ENCODE measurements around the gene HOXB8.

The HOXB8 gene

DNA sequence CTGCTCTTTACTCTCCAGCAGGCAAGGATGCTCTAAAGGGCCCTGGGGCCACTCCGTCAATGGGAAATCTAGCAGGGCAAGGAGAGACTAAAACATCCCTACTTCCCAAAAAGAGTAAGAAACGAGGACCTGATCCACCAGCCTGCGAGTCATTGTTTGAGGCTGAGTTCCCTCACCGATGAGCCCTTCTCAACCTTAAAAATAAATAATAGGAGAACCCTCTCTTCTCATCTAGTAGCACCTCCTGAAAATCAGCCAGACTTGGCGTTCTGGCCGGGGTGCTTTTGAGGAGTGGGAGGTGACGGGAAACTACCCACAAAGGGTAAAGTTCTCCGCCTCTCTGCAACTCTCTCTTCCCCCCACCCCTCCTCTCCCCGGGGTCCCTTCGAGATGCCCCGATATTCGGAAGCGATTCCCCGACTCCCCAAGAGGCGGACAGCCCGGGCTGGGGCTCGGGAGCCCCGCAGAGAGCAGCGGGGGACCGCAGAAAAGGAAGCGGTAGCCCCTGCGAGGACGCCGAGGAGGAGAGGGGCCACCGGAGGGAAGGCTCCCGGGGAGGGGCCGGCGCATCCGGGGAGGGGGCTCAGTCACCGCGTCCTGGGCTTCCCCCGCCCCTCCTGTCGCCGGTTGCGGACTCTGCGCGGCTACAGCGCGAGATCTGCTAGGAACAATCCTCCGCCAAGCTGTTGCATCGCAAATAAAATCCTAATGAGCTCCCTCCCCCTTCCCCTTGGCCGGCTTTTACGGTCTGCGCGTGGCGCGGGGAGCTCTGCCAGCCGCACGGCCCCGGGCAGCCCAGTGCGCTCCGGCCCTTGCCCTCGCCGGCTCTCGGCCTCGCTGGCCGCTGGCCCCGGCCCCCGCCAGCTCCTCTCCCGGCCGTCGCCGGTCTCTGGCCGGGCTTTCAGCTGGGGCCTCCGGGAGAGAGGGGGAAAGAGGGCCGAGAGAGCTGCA is 9.7 kb upstream of the HOXB8 start:
- peak; percentile 64 for DNase-seq (ENCODE audit: low read depth, low spot score)

GRCh38 chr17:48624118-48624517 is 9.0 kb upstream of the HOXB8 start:
- DNase-seq (ENCODE audit: low read depth, low spot score), result no peak

DNA sequence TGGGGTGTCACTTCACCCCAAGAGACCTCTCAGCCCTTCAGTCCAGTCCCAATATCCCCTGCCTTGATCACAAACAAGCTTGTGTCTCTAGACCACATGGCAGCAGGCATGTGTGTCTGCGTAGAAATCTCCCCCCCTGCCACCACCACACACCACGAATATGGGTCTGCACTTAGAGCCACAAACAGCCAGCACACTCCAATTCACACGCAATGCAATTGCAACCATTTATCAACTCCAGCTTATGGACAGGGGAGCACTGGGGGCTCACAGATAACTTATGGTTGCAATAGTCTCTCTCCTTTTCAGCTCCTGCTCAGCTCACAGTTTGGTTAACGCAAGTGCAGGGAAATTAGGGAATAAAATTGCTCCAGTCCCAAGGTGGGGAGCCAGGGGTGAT is 8.5 kb upstream of the HOXB8 start:
- no peak for DNase-seq (ENCODE audit: low read depth, low spot score)

DNA sequence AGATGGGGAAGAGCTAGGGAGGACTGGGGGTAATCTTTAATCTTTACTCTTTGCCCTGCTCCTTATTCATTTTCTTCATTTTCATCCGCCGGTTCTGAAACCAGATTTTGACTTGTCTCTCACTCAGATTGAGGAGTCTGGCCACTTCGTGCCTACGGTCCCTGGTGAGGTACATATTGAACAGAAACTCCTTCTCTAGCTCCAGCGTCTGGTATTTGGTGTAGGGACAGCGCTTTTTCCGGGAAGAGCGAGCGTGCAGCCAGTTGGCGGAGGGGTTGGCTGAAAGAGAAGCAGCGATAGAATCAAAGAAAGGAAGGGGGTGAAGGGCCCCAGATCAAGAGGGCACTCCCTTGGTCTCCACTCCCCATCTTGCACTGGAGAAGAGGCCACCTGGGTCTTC is 7.8 kb upstream of the HOXB8 start:
- peak; percentile 19 for DNase-seq (ENCODE audit: low read depth, low spot score)

DNA sequence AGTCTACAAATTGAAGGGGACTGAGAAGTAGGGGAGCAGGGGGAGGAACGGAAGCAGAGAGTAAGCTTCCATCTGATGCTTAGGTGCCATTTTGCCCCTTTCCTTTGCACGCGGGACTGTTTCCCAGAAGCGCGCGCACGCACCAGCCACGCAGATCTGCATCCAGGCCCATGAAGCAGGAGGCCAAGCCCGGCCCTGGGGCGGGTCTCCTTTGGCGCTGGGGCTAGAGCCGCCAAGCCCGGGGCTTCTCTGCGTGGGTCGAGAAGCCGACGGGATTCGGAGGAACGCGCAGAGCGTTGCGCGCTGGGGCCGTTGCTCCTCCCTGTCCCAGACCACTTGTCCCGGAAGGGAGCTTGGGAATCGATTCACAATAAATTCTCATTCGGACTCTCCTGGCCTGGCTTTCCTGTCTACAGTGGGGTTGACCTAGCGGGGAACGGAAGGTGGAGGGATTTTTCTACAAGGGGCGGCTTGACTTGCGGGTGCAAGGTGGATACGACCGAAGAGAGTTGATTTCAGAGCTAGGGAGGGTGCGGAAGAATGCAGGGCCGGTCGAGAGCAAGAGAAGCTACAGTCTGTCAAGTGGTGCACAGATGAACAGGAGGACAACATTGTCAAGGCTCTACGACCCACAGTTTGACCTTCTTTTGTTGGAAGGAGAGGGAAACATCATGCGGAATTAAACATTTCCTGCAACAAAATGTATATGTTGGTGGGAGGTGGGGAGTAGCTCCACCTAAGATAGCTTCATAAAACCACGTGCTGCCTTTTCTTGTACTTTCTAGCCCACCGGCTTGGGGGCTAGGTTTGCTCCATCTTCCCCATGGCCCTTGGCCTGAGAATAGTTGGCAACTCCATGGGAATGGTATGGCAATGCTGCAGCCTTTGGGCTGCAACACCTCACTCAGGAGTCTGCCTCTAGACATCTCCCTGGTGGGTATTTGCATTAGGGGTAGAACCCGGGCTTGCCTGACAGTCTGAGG is 6.6 kb upstream of the HOXB8 start:
- DNase-seq (ENCODE audit: low read depth, low spot score), result peak; percentile 30

DNA sequence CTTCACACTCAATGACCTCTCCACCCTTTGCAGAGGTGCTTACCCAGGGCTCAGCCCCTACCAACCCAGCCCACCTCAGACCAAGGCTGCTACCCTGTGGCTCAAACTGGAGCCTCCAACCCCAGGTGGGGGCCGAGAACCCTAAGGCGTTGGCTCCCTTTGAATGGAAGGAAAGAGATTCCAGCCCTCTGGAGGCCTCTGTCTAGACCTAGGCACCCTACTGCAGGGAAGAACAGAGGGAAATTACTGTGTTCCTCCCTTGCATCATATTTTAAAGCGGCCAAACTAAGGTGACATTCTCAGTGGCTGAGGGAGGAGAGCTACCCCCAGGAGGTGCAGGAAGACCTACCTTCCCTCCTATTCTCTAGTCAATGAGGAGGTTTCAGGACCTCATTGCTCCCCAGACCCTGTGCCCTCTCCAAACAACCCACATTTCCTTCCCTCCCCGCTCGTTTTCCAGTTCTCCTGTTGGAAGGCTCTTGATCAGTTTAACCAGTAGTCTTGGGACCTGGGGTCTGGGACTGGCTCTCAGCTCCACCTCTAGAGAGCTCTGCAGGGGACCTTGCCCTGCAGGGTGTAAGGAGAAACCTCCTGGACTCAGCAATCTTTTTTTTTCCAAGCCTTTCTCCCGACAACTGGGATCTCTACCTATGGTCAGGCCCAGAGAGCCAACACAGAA is 5.5 kb upstream of the HOXB8 start:
- DNase-seq (ENCODE audit: low read depth, low spot score), result peak; percentile 57

GRCh38 chr17:48619826-48620449 is 4.8 kb upstream of the HOXB8 start:
- peak; percentile 74 for DNase-seq (ENCODE audit: low read depth, low spot score)

DNA sequence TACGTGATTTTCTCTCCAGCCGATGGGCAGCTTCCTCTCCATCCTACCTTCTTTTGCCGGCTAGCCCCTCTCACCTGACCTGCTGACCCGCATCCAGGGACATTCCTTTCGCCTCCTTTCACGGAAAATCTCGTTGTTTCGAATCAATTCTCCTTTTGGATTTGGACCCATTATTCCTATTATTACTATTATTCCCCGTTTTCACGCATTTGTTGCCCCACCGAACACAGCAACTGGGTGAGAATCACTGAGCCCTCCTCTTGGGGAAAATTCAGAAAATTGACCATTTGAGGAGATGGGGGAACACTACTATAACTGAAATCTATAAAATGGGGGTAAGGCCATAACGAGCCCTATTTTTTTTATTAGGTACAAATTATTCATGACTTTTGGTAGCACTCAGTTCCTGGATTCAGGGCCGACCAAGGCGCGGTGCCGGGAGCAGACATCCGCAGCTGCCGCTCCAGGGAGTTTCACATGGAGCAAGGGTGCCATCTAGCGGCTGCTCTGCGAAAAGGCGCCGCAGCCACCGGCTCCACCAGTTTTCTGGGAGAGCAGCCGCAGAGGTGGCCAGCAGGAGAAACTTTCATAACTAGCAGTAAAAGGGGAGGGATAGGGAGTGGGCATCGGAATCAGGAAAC is 3.3 kb upstream of the HOXB8 start:
- DNase-seq (ENCODE audit: low read depth, low spot score), result peak; percentile 95

GRCh38 chr17:48617471-48618255 is 2.6 kb upstream of the HOXB8 start:
- no peak for DNase-seq (ENCODE audit: low read depth, low spot score)

DNA sequence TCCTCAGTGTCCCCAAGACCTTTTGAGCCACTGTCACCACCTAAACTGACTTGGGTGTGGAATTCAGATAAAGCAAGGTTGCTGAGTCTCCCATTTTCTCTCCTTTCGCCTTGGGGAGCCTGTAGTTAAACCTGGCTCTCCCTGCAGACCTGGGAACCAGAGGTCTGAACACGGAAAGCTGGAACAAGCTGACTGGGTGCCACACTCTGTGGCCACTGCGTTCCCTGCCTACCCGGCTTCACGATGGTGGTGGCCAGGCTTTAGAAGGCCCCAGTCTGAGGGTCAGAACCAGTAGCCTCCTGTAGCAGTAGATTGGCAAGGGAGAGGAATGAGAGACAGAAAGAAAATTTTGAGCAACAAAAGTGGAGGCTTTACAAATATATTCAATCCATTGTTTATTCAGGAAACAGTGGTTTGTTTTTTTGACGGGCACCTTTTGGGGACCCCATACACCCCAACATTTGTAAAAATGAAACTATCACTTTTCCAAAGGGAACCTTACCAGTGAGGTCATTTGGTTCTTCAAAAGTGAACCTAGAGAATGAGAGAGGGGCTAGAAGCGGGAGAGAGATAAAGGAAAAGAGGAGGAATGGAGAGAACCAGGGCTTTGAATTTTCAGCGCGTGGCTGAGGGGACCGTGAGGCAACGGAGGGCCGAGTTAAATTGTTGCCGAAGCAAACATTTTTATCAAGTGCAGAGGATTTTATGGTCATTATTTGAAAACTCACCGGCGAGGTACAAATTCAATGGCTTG is 1.8 kb upstream of the HOXB8 start:
- DNase-seq (ENCODE audit: low read depth, low spot score), result no peak

DNA sequence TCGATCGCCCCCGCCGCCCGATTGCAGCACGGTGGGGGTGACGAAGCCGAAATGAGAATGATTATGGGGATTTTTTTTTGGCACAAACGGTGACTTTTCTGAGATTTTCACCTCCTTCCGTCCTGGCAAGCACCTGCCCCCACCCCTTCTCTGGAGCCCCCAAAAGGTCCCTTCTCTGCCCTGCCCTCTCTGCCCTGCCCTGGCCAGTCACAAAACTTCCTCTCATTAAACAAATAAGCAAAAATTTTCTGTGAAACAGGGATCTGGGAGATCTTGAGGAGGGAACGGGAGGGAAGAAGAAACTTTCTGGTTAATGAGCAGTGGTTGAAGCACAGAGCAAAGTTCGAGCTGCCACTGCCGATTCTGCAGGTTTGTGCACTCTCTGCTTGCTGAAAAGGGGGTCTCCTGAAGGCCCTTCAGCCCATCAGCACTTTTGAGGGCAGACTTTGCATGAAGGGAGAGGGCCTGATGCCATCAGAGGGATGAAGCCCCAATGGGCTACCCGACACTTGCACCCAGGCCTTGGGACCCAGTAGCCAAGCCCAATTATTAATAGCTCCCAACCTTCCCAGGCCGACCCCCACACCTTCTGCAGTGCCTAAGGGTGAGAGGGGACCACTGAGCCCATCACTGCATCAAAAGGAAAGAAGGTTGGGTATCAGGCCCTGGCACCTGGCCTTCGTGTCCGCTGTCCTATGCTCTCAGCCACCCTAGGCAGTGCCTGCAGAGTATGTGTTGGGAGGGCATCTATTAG is 1.0 kb upstream of the HOXB8 start:
- no peak for DNase-seq (ENCODE audit: low read depth, low spot score)

- peak; percentile 72 for DNase-seq (ENCODE audit: low read depth, low spot score)
Observed at GRCh38 chr17:48613862-48614694, 1.0 kb downstream of the HOXB8 start.

DNA sequence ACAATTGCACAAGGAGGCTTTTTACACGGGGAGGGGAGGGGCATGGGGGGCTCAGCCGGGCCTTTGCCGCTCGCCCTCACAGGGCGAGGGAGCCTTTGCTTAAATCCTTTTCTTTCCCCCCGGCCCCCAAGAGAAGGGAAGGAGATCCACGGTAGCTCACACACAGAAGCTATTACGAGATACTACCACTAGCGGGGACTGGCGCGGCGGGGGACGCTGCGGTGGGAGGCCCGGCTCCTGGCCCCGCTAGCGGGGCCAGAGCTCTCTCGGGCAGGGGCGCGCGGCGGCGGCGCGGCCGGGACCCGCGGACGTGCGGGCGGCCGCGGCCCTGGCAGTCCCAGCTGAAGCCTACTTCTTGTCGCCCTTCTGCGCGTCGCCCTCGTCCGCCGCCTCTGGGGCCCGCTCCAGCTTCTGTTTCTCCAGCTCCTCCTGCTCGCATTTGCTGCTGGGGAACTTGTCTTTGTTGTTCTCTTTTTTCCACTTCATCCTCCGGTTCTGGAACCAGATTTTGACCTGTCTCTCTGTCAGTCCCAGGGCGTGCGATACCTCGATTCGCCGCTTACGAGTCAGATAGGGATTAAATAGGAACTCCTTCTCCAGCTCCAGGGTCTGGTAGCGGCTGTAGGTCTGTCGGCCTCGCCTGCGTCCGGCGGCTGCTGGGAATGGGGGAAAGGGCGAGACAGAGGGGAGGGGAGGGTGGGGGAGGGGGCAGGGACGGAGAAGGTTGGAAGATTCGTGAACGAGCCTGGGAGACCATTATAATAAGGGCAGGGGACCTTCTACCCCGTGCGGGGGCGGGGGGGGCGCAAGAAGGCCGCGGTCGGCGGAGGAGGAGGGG is 2.0 kb downstream of the HOXB8 start:
- DNase-seq (ENCODE audit: low read depth, low spot score), result peak; percentile 64

DNA sequence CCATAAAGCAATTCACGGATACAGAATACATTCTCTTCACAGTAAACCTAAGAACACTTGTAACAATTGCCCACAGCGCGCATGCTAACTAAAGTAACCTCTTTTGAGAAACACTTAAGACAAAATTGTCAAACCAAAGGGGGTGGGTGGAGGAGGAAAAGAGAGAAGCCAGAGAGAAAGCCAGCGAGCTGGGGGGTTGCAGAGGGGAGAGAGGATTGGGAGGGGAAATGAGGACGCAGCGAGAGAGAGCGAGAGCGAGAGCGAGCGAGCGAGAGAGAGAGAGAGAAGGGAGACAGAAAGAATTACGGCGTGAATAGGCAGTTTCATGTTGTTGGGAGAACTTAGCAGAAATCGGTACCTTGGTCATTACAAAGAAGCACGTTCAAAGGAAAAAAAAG is 2.6 kb downstream of the HOXB8 start:
- DNase-seq (ENCODE audit: low read depth, low spot score), result no peak

- peak; percentile 74 for DNase-seq (ENCODE audit: low read depth, low spot score)
Observed at GRCh38 chr17:48611681-48612455, 3.2 kb downstream of the HOXB8 start.

DNA sequence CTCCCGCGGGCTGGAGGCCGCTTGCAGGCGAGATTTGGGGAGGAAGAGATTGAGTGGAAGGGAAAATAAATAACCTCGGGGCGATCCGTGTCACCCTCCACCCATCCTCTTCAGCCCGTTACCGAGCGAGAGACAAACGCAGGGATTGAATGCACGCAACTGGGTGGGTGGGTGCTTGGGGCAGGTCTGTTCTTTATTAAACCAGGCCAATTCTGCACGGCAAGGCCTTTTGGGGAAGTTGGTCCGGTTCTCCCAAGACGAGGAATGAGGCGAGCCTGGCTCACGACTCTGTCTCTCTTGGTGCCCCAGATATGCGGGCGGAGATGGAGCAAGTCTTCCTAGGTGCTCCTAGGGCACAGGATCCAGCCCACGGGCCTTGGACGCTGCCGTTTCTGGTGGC is 3.9 kb downstream of the HOXB8 start:
- DNase-seq (ENCODE audit: low read depth, low spot score), result no peak

All from ELF-1 (cell line).